GM13976 (cell line): ENCODE results near the gene EIF2B4.
"Not testable (repeated sequence)": the region's sequence is repeated elsewhere in the genome, so short reads cannot be mapped to it uniquely, and the experiment has no call there.

Experiments
- DNase-seq: peaks from one replicate; pipeline ENCODE4 v3.0.0; 2012; ENCODE audit warnings: low spot score
- CTCF ChIP-seq: IDR thresholded peaks from 2 replicates; pipeline ENCODE4 v1.5.1; 2012; ENCODE audit warnings: borderline replicate concordance, mild to moderate bottlenecking; ENCODE audit not compliant: insufficient read depth; ENCODE audit errors: extremely low read depth, missing control alignments, control extremely low read depth
- in situ Hi-C: fragments of 300-500 bp; cut with MboI; formaldehyde crosslinking; loops from one replicate; pipeline ENCODE4 v1.12.0; 2022; ENCODE audit warnings: low sequenced_read_pairs, mixed read lengths, inconsistent platforms; ENCODE audit not compliant: unreplicated experiment

Gene EIF2B4

GRCh38 chr2:27335311-27335710 lies 34.8 kb downstream of the EIF2B4 start:
- in situ Hi-C loops, result no loop called here
- no peak for TF ChIP-seq CTCF
- DNase-seq, result no peak

DNA sequence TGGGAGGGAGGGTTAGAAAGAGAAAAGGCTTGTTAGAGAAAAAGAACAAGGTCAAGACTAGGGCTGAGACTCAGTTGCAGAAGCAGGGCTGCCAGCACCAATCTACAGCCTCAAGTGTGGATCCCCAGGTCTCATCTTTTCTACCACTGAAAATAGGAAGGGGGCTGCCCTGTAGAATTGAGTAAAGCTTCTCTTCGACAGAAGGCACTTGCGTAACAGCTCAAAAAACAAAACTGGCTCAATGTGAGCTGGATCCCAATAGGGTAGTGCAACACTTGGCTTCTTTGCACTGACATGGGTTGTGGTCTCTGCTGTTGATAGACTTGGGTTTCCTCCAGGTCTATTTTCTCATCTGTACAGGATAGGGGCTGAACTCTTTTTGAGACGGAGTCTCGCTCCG lies 45.4 kb downstream of the EIF2B4 start:
- TF ChIP-seq CTCF, result no peak
- in situ Hi-C loops, result no loop called here
- DNase-seq, result no peak

- no peak for DNase-seq
- no peak for TF ChIP-seq CTCF
- in situ Hi-C loops, result no loop called here
These were observed 46.4 kb downstream of the EIF2B4 start for GRCh38 chr2:27323596-27324285.

DNA sequence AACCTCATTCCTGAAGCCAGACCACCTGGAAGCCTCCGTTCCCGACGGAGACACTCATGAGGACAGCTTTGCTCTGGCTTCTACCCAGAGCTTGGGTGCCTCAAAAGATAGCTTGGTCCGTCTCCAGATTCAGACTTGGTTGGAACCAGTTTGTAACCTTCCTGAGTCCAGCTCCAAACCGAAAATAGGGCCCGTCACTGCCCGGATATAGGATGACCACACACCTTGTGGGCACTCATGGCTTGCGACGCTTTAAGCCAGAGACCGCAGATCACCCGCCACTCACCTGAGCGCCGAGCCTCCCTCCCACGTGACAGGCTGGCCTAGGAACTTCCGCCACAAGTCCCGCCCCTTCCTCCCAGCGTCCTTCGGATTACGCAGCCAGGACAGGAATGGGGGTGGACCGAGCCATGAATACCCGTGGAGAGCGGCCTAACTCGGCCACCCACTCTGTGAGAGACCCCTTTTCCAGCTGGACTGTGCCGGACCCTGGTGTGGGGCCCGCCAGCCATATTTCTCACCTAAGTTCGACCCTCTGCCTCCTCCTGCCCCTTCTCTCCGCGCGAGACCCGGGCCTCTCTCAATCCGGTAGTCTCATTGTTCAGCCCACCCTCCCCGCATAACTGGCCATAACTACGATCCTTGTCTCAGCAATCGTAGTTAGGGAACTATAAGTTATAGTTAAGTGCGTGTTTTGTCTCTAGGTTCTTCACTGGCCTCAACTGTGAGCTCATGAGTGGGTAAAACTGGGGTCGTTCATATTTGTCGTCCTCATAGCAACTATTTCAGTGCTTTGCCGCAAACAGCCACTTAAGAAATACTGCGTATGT lies 47.2 kb downstream of the EIF2B4 start, which contains the start of gene MPV17:
Gene MPV17 (minus strand): TSS at position 332 of the 830 bp plus-strand sequence. CDS start 580 bp downstream, outside the sequence.
- peak; percentile 96 for DNase-seq
- in situ Hi-C loops, result no loop called here
- TF ChIP-seq CTCF, result no peak

- in situ Hi-C loops, result no loop called here
- DNase-seq, result peak; percentile 47
- no peak for TF ChIP-seq CTCF
These were observed 47.8 kb downstream of the EIF2B4 start for GRCh38 chr2:27322301-27322765.

DNA sequence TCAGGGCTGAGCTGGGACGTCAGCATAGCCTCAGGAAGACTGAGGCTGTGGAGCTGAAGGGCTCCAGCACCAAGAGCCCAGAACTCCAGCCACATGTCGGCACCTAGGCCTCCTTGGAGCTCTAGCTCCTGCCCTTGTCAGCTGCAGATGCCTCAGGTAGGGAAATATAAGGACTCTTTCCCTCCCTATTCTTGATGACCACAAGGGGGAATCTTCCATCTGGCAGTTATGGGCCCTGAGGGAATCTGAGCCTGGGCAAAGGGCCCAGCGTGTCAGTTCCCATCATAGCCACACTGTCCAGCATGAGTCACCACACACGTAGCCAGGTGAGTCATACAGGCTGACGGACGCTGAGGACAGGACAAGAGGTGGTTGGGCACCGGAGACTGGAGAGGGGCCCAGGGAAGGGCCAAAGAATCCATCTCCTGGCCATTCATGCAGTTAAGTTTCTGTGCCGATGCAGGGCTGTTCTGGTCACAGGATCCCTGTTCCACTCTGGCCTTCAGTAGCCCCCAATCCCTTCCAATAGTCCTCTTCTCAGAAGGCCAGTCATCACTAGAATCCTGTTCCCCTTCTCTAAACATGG lies 49.1 kb downstream of the EIF2B4 start:
- in situ Hi-C loops, result no loop called here
- no peak for DNase-seq
- TF ChIP-seq CTCF, result no peak

- DNase-seq, in situ Hi-C loops: not testable (repeated sequence)
These were observed 50.3 kb downstream of the EIF2B4 start for GRCh38 chr2:27319839-27320238.
